HL-60 (cell line): Measurements from ENCODE around the gene GINS2.

Source experiments
- REST ChIP-seq: IDR thresholded peaks from 2 replicates; pipeline ENCODE4 v1.6.1; 2012; ENCODE audit warnings: low read depth; ENCODE audit not compliant: insufficient replicate concordance
- TF ChIP-seq, protein P1 (sequence below): IDR thresholded peaks from one replicate; pipeline ENCODE4 v1.5.1; 2011; ENCODE audit warnings: low read length, control low read depth, inconsistent platforms; ENCODE audit not compliant: insufficient read depth

- TF ChIP-seq REST: no peak
- TF ChIP-seq, protein P1, sequence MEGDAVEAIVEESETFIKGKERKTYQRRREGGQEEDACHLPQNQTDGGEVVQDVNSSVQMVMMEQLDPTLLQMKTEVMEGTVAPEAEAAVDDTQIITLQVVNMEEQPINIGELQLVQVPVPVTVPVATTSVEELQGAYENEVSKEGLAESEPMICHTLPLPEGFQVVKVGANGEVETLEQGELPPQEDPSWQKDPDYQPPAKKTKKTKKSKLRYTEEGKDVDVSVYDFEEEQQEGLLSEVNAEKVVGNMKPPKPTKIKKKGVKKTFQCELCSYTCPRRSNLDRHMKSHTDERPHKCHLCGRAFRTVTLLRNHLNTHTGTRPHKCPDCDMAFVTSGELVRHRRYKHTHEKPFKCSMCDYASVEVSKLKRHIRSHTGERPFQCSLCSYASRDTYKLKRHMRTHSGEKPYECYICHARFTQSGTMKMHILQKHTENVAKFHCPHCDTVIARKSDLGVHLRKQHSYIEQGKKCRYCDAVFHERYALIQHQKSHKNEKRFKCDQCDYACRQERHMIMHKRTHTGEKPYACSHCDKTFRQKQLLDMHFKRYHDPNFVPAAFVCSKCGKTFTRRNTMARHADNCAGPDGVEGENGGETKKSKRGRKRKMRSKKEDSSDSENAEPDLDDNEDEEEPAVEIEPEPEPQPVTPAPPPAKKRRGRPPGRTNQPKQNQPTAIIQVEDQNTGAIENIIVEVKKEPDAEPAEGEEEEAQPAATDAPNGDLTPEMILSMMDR: no peak
Observed at GRCh38 chr16:85735225-85735635, 46.5 kb upstream of the GINS2 start.
